Measurements from ENCODE around the gene LPIN2.
"Not testable (repeated sequence)": the region's sequence is repeated elsewhere in the genome, so short reads cannot be mapped to it uniquely, and the experiment has no call there.

LPIN2 gene, protein sequence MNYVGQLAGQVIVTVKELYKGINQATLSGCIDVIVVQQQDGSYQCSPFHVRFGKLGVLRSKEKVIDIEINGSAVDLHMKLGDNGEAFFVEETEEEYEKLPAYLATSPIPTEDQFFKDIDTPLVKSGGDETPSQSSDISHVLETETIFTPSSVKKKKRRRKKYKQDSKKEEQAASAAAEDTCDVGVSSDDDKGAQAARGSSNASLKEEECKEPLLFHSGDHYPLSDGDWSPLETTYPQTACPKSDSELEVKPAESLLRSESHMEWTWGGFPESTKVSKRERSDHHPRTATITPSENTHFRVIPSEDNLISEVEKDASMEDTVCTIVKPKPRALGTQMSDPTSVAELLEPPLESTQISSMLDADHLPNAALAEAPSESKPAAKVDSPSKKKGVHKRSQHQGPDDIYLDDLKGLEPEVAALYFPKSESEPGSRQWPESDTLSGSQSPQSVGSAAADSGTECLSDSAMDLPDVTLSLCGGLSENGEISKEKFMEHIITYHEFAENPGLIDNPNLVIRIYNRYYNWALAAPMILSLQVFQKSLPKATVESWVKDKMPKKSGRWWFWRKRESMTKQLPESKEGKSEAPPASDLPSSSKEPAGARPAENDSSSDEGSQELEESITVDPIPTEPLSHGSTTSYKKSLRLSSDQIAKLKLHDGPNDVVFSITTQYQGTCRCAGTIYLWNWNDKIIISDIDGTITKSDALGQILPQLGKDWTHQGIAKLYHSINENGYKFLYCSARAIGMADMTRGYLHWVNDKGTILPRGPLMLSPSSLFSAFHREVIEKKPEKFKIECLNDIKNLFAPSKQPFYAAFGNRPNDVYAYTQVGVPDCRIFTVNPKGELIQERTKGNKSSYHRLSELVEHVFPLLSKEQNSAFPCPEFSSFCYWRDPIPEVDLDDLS

DNA sequence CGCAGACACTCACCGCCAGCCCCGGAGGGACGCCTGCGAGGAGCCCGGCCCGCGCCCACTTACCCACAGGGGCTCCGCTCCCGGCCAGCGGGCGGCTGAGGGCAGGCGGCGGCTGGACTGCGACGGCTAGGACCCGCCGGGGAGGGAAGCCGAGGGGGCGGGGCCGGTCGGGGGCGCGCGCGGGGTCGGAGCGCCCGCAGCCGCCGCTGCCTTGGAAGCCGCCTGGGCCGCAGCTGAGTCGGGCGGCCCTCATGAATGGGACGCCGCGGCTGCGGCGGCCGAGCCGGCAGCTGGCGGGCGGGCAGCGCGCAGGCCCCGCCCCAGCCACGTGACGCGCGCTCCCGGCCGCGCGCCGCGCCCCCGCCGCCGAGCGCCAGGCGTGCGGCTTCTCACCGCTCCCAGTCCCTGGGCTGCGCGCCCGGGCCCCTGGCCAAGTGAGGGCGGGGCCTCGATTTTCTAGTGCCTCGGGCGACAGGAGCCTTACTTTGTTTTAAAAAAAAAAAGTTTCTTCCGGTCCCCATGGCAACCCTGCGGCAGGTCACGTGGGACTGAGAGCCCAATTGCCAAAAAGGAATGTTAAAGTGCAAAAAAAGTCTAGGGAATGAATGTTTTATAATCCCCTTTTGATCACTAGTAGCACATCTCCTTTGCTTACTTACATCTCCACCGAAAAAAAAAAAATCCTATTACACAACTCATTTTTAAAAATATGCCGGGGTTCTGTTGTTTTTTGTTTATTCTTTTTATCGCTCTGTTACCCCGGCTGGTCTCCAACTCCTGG, at the start of gene LPIN2:
Gene LPIN2, minus strand, starts transcription at position 121 of the 781 bp plus-strand sequence. CDS start 52,304 bp downstream, outside the sequence.
- peak; percentile 95 for DNase-seq

GRCh38 chr18:3061581-3062312, 48.8 kb upstream of the LPIN2 start:
- DNase-seq: no peak

DNA sequence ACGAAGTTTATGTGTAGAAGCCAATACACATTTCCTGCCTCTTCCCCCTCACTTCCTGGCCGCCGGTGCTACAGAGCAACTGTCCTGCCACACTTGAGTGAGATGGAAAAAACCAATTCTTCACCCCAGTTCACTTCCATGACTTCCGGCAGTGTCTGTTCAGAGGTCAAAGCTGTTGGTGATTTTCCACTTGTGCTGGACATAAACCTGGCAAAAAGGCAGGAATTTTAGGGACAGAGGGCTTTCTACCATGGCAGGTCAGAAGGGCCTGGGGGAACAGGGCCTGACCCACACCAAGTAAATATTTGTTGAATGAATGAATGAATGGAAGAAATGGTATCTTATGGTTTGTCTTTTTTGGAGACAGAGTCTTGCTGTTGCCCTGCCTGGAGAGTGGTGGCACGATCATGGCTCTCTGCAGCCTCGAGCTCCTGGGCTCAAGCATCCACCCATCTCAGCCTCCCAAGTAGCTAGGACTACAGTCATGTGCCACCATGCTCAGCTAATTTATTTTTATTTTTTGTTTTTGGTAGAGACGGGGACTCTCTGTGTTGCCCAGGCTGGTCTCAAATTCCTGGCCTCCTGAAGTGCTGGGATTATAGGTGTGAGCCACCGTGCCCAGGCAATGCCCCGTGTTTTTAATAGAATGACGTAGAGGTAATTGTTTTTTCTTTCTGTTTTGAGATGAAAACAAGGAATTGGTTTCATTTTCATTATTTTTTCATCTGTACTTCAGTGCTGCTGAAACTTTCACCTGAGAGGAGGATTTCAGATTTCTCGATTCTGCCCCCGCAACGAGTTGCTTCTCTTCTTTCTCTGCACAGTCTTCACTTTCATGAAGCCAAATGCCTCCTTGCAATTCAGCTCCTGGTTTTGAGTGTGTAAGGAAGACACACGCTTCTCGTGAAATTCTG, 48.0 kb upstream of the LPIN2 start:
- no peak for DNase-seq

- DNase-seq: no peak
These were observed 46.3 kb upstream of the LPIN2 start for GRCh38 chr18:3059272-3059671.

DNA sequence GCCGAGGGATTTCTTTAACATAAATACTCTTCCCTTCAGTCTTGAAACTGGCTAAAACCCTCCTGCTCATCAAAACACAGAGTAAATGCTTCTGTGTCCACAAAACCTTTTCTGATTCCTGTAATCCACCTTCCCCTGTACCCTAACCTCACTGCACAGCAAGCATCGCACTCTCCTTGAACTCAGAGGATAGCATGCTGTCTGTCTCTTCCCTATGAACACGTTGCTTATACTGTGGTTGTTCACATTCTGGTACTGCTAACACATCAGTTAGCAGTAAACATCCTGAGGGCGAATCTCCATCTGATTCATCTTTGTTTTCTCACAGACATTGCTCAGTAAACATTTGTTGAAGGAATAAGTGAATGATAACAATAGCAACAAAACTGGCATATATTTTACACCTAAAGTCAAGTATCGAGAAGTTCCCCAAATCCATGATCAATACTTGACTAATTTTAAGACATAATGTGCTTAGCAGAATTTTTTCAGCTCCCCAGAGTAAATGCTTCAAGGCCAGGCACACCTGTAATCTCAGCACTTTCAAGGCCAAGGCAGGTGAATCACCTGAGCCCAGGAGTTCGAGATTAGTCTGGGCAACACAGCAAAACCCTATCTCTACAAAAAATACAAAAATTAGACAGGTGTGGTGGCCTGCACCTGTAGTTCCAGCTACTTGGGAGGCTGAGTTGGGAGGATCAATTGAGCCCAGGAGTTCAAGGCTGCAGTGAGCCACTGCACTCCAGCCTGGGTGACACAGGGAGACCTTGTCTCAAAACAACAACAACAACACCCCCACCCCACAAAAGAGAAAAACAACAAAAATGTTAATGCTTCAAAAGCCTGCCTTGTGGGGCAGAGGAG, 45.6 kb upstream of the LPIN2 start:
- DNase-seq: no peak

GRCh38 chr18:3057526-3057925, 44.6 kb upstream of the LPIN2 start:
- DNase-seq: no peak

- DNase-seq: no peak
These were observed 43.4 kb upstream of the LPIN2 start for GRCh38 chr18:3056311-3056710.

GRCh38 chr18:3055816-3056215, 42.9 kb upstream of the LPIN2 start:
- DNase-seq: no peak

DNA sequence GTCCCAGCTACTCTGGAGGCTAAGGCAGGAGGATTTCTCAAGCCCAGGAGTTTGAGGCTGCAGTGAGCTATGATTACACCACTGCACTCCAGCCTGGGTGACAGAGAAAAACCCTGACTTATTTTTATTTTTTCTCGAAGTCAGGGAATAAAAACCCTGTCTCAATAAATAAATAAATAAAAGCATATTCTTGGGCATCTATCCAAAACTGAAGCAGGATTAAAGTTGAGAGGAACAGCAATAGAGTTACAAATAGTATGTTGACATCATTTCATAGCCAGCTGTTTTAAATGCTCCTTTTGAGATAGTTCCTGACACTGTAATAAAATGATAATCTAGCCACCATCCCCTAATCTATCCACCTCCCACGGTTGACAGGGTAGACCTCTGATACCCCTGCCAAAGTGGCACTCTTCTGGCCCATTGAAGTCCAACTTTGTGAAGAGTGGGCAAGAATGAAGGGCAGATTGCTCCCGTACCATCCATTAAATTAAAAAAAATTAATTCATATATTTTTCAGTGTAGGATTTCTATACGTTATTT, 42.3 kb upstream of the LPIN2 start:
- DNase-seq: no peak

DNA sequence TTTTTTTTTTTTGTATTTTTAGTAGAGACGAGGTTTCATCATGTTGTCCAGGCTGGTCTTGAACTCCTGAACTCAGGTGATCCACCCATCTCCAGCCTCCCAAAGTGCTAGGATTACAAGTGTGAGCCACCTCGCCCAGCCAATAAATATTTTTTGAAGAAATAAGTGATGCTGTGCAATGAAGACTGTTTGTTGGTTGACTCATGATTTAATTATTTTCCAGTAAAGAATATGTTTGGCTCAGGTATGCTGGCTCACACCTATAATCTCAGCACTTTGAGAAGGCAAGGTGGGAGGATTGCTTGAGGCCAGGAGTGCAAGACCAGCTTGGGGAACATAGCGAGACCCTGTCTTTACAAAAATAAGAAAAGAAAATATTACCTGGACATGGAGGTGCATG, 41.8 kb upstream of the LPIN2 start:
- no peak for DNase-seq

- no peak for DNase-seq
These were observed 41.3 kb upstream of the LPIN2 start for GRCh38 chr18:3054214-3054613.

GRCh38 chr18:3053081-3053480, 40.1 kb upstream of the LPIN2 start:
- DNase-seq: no peak

DNA sequence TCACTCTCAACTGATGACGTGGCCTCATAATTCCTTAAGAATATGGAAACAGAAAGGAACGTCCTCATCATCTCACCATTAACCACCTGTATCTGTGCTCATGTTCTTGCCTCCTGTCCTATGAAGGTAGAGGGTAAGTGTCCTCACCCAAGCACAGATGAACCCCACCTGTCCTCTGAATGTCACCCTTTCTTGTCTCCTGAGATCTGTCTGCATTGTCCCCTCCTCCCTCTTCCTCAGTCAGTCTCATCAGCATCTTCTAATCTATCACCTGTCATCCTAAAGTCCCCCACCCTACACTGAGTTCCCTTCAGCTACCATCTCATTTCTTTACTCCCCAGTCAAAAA, 39.4 kb upstream of the LPIN2 start:
- DNase-seq: no peak

DNA sequence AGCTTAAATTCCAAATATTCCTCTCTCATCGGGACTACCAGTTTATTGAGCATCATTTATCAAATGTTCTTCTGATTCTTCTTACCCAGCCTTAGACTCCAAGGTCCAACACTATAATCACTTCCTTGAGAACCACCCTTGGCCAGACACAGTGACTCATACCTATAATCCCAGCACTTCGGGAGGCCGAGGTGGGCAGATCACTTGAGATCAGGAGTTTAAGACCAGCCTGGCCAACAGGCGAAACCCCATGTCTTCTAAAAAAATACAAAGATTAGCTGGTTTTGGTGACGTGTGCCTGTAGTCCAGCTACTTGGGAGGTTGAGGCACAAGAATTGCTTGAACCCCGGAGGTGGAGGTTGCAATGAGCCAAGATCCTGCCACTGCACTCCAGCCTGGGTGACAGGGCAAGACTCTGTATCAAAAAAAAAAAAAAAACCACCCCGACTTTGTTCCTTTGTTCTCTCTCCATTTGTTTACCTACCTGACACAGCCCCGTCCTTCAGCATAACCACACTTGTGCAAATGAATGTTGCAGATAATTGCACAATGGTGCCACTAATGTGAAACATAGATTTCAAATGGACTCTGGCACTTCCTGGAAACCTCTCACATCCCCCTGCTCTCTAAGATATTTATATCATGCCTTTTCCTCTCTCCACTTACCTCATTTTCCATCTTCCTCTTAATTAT, 38.9 kb upstream of the LPIN2 start:
- DNase-seq: no peak

- DNase-seq: not testable (repeated sequence)
These were observed 37.0 kb upstream of the LPIN2 start for GRCh38 chr18:3049897-3050454.

GRCh38 chr18:3048820-3049349, 35.9 kb upstream of the LPIN2 start:
- DNase-seq: no peak

- peak; percentile 41 for DNase-seq
These were observed 35.2 kb upstream of the LPIN2 start for GRCh38 chr18:3048121-3048520.

- DNase-seq: no peak
These were observed 33.4 kb upstream of the LPIN2 start for GRCh38 chr18:3046216-3046808.

All from NCI-H2227 treated with DMSO at 0.1 percent for 48 hours (cell line).